Esophagus squamous epithelium (tissue), 4 donors: ENCODE measurements around the gene SHTN1.

Source experiments
- POLR2A ChIP-seq, 4 donors: fragments of 450-650 bp; IDR thresholded peaks; one replicate each; pipeline ENCODE4 v1.6.1; 2017; ENCODE audit warnings: antibody characterized with exemption in 4 of 4, mild to moderate bottlenecking in 4 of 4, moderate library complexity in 3 of 4
- TF ChIP-seq, protein P1 (sequence below), 6 experiments: fragments of 450-650 bp in 4 of 6; fragments of 200-600 bp in 2 of 6; sonication (generic) in 2 of 6; IDR thresholded peaks; one replicate each; pipeline ENCODE4 v1.5.1; 2016 to 2019; ENCODE audit warnings: antibody characterized with exemption in 6 of 6, mild to moderate bottlenecking in 4 of 6, moderate library complexity in 4 of 6

DNA sequence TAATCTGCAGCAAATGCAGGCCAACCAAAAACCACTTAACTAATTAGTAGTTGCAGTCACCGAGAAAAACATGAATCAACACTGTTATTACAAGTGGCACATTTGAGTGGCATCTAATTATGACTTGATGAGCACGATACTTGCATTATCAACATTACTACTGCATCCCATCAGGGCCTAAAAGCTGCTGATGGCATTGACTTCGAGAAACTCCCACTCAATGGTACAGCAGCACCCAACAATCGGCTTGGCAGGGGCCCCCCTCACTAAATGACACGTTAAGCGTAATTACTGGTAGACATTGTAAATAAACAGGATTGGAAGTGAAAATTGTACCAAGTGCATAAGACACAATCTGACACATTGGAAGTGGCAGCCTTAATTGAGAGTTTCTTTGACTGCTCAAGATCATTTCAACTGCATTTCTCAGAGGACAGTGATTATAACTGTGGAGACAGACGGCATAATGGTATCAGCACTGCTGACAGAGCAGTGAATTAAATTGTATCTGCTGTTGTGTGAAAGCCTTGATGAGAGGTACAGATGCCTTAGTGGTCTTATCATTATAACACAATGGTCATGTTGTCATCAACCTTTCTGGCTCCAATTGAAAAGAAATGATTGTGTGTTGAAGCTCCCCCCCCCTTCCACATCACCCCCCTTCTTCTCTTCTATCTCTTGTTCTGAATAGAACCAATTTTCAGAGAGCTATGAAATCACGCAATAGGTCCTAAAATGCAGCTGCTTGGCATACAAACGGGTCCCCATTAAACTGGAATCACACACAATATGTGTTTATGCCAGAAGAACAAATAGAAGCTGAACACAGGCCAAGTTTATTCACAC lies 43.4 kb downstream of the SHTN1 start:
- TF ChIP-seq, protein P1, sequence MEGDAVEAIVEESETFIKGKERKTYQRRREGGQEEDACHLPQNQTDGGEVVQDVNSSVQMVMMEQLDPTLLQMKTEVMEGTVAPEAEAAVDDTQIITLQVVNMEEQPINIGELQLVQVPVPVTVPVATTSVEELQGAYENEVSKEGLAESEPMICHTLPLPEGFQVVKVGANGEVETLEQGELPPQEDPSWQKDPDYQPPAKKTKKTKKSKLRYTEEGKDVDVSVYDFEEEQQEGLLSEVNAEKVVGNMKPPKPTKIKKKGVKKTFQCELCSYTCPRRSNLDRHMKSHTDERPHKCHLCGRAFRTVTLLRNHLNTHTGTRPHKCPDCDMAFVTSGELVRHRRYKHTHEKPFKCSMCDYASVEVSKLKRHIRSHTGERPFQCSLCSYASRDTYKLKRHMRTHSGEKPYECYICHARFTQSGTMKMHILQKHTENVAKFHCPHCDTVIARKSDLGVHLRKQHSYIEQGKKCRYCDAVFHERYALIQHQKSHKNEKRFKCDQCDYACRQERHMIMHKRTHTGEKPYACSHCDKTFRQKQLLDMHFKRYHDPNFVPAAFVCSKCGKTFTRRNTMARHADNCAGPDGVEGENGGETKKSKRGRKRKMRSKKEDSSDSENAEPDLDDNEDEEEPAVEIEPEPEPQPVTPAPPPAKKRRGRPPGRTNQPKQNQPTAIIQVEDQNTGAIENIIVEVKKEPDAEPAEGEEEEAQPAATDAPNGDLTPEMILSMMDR (IDR thresholded peaks at IDR 0.05): no peak
- TF ChIP-seq POLR2A (IDR thresholded peaks at IDR 0.05): no peak
